ENCODE measurements around the gene GH1.
"Not testable (repeated sequence)": the region's sequence is repeated elsewhere in the genome, so short reads cannot be mapped to it uniquely, and the experiment has no call there.

GH1 gene

GRCh38 chr17:63874061-63874626, 44.5 kb downstream of the GH1 start:
- not testable (repeated sequence) for H3K9me3 Mint-ChIP-seq; H3K4me1 Mint-ChIP-seq; H3K4me3 Mint-ChIP-seq; DNase-seq; H3K27ac Mint-ChIP-seq; H3K36me3 Mint-ChIP-seq (ENCODE audit: low read depth)
- H3K27me3 Mint-ChIP-seq (ENCODE audit: low read depth, poor library complexity) = peaks cover 33% of the 10 kb centered on the region

- not testable (repeated sequence) for H3K9me3 Mint-ChIP-seq; H3K4me3 Mint-ChIP-seq; H3K36me3 Mint-ChIP-seq (ENCODE audit: low read depth); H3K4me1 Mint-ChIP-seq; DNase-seq; H3K27ac Mint-ChIP-seq
- peaks cover 28% of the 10 kb centered on the region for H3K27me3 Mint-ChIP-seq (ENCODE audit: low read depth, poor library complexity)
These were observed 45.1 kb downstream of the GH1 start, which contains the start of gene CSH2 for GRCh38 chr17:63873577-63873976. TSS of gene CSH2 (minus strand) at chr17:63873677. CDS start at chr17:63873614, 63 bp downstream.

- not testable (repeated sequence) for H3K36me3 Mint-ChIP-seq (ENCODE audit: low read depth); H3K27ac Mint-ChIP-seq; DNase-seq; H3K9me3 Mint-ChIP-seq; H3K4me1 Mint-ChIP-seq; H3K4me3 Mint-ChIP-seq
- H3K27me3 Mint-ChIP-seq (ENCODE audit: low read depth, poor library complexity) = peaks cover 16% of the 10 kb centered on the region
These were observed 46.8 kb downstream of the GH1 start for GRCh38 chr17:63871646-63872365.

- not testable (repeated sequence) for H3K4me3 Mint-ChIP-seq, DNase-seq
These were observed 48.4 kb downstream of the GH1 start for GRCh38 chr17:63870292-63870665.

GRCh38 chr17:63869491-63870291, 48.9 kb downstream of the GH1 start:
- H3K9me3 Mint-ChIP-seq; H3K4me3 Mint-ChIP-seq; H3K27me3 Mint-ChIP-seq (ENCODE audit: low read depth, poor library complexity); H3K36me3 Mint-ChIP-seq (ENCODE audit: low read depth); DNase-seq; H3K4me1 Mint-ChIP-seq; H3K27ac Mint-ChIP-seq: not testable (repeated sequence)

More at GRCh38 chr17:63870292-63870665, 48.4 kb downstream of the GH1 start:
- not testable (repeated sequence) for H3K36me3 Mint-ChIP-seq (ENCODE audit: low read depth); H3K27ac Mint-ChIP-seq; H3K4me1 Mint-ChIP-seq; H3K9me3 Mint-ChIP-seq; H3K27me3 Mint-ChIP-seq (ENCODE audit: low read depth, poor library complexity)
